Measurements from ENCODE around the gene CASP2.

Gene CASP2

GRCh38 chr7:143321734-143322133, 33.6 kb downstream of the CASP2 start:
- H3K4me3 ChIP-seq (ENCODE audit: low read depth in 1 of 2, low read length in 1 of 2) = no peak overlapping the region
- H3K9me3 ChIP-seq = no peaks in the 10 kb centered on the region
- H3K27me3 ChIP-seq = no peaks in the 10 kb centered on the region
- no peaks in the 10 kb centered on the region for H3K4me1 ChIP-seq (ENCODE audit: control insufficient read depth in 1 of 2, insufficient read depth in 1 of 2, low read depth in 1 of 2, low read length in 1 of 2)
- no peak for TF ChIP-seq CTCF (IDR thresholded peaks at IDR 0.05)
- no peaks in the 10 kb centered on the region for H3K36me3 ChIP-seq
- no peak overlapping the region for H3K27ac ChIP-seq

GRCh38 chr7:143322760-143323633, 34.8 kb downstream of the CASP2 start:
- Histone ChIP-seq H3K4me1 (ENCODE audit: control insufficient read depth in 1 of 2, insufficient read depth in 1 of 2, low read depth in 1 of 2, low read length in 1 of 2) (no peaks in the 10 kb centered on the region), H3K36me3 (no peaks in the 10 kb centered on the region), H3K9me3 (no peaks in the 10 kb centered on the region), H3K27me3 (no peaks in the 10 kb centered on the region), H3K4me3 (ENCODE audit: low read depth in 1 of 2, low read length in 1 of 2) (no peak overlapping the region), H3K27ac (no peak overlapping the region)
- TF ChIP-seq CTCF (IDR thresholded peaks at IDR 0.05) = no peak

- Histone ChIP-seq H3K4me1 (ENCODE audit: control insufficient read depth in 1 of 2, insufficient read depth in 1 of 2, low read depth in 1 of 2, low read length in 1 of 2) (no peaks in the 10 kb centered on the region), H3K9me3 (no peaks in the 10 kb centered on the region), H3K4me3 (ENCODE audit: low read depth in 1 of 2, low read length in 1 of 2) (no peak overlapping the region), H3K27me3 (no peaks in the 10 kb centered on the region), H3K36me3 (no peaks in the 10 kb centered on the region), H3K27ac (no peak overlapping the region)
- TF ChIP-seq CTCF (IDR thresholded peaks at IDR 0.05) = no peak
These were observed 35.5 kb downstream of the CASP2 start for GRCh38 chr7:143323653-143324052.

GRCh38 chr7:143325240-143325639, 37.1 kb downstream of the CASP2 start:
- no peaks in the 10 kb centered on the region for H3K9me3 ChIP-seq
- no peak for TF ChIP-seq CTCF (IDR thresholded peaks at IDR 0.05)
- H3K4me3 ChIP-seq (ENCODE audit: low read depth in 1 of 2, low read length in 1 of 2) = no peak overlapping the region

GRCh38 chr7:143327903-143328302, 39.8 kb downstream of the CASP2 start:
- Histone ChIP-seq H3K4me1 (ENCODE audit: control insufficient read depth in 1 of 2, insufficient read depth in 1 of 2, low read depth in 1 of 2, low read length in 1 of 2) (no peaks in the 10 kb centered on the region), H3K27ac (no peak overlapping the region), H3K4me3 (ENCODE audit: low read depth in 1 of 2, low read length in 1 of 2) (no peak overlapping the region), H3K36me3 (no peaks in the 10 kb centered on the region), H3K9me3 (no peaks in the 10 kb centered on the region), H3K27me3 (no peaks in the 10 kb centered on the region)
- TF ChIP-seq CTCF (IDR thresholded peaks at IDR 0.05) = no peak

More at GRCh38 chr7:143325240-143325639, 37.1 kb downstream of the CASP2 start:
- Histone ChIP-seq H3K36me3 (no peaks in the 10 kb centered on the region), H3K27me3 (no peaks in the 10 kb centered on the region), H3K27ac (no peak overlapping the region), H3K4me1 (ENCODE audit: control insufficient read depth in 1 of 2, insufficient read depth in 1 of 2, low read depth in 1 of 2, low read length in 1 of 2) (no peaks in the 10 kb centered on the region)

All from neutrophil (primary cell).